ENCODE results near the gene NOP16.

NOP16 gene

DNA sequence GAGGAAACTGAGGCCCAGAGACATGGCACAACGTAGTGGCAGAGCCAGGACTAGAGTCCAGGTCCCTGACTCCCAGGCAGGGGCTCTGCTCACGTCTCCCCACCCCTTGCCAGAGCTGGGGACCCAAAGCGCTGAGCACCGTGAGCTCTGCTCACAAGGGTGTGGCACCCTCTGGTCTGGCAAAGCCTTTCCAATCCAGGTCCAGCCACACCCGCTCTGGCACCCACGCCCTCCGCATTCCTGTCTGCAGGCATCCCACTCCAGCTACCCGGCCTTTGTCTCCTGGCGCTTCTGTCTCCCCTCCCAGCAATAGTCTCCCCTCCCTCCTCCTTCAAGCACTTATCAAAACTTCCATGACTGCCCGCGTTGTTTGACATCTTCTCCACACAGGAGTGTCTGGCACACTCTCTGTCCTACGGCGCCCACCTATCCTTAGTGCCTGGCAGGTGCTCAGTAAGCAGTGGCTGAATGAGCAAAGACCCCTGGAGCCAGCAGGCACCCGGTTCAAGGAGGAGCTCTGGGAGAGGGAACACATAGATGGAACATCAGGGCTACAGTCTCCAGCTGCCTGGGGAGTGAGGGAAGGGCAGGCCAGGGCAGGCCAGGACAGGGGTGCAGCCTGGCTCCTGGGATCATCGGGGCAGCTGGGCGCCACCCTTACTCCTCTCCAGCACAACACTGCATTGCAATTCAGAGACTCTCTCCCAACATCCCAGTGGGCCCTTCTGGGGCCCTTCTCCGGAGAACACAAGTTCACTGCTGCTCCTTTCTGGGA, 12.2 kb upstream of the NOP16 start:
- H3K27ac ChIP-seq: no peak overlapping the region
- no peak overlapping the region for H3K9ac ChIP-seq
- TF ChIP-seq Cebpa-rat (IDR thresholded peaks at IDR 0.05): no peak
- H3K4me2 ChIP-seq: no peak overlapping the region
- no peaks in the 10 kb centered on the region for H4K20me1 ChIP-seq
- no peak overlapping the region for H3K4me3 ChIP-seq
- no peaks in the 10 kb centered on the region for H3K9me3 ChIP-seq
- H3K4me1 ChIP-seq: peaks cover 7% of the 10 kb centered on the region; the same call in 1 of the 2 replicates
- H3K36me3 ChIP-seq: peaks cover 44% of the 10 kb centered on the region
- no peaks in the 10 kb centered on the region for H3K27me3 ChIP-seq

- Histone ChIP-seq H3K27ac (no peak overlapping the region), H3K4me1 (no peaks in the 10 kb centered on the region), H3K9me3 (no peaks in the 10 kb centered on the region), H3K9ac (no peak overlapping the region), H3K4me3 (no peak overlapping the region), H3K4me2 (no peak overlapping the region), H4K20me1 (no peaks in the 10 kb centered on the region), H3K36me3 (peaks cover 43% of the 10 kb centered on the region), H3K27me3 (no peaks in the 10 kb centered on the region)
- no peak for TF ChIP-seq Cebpa-rat (IDR thresholded peaks at IDR 0.05)
These were observed 9.5 kb upstream of the NOP16 start for GRCh38 chr5:176397736-176398420.

- TF ChIP-seq Cebpa-rat (IDR thresholded peaks at IDR 0.05): no peak
- Histone ChIP-seq H3K9ac (no peak overlapping the region), H3K9me3 (no peaks in the 10 kb centered on the region), H3K4me1 (peaks cover 8% of the 10 kb centered on the region; the same call in 1 of the 2 replicates), H3K36me3 (peaks cover 57% of the 10 kb centered on the region), H3K27me3 (no peaks in the 10 kb centered on the region), H3K27ac (no peak overlapping the region), H3K4me2 (no peak overlapping the region), H4K20me1 (no peaks in the 10 kb centered on the region), H3K4me3 (no peak overlapping the region)
These were observed 7.9 kb upstream of the NOP16 start for GRCh38 chr5:176396330-176396729.

DNA sequence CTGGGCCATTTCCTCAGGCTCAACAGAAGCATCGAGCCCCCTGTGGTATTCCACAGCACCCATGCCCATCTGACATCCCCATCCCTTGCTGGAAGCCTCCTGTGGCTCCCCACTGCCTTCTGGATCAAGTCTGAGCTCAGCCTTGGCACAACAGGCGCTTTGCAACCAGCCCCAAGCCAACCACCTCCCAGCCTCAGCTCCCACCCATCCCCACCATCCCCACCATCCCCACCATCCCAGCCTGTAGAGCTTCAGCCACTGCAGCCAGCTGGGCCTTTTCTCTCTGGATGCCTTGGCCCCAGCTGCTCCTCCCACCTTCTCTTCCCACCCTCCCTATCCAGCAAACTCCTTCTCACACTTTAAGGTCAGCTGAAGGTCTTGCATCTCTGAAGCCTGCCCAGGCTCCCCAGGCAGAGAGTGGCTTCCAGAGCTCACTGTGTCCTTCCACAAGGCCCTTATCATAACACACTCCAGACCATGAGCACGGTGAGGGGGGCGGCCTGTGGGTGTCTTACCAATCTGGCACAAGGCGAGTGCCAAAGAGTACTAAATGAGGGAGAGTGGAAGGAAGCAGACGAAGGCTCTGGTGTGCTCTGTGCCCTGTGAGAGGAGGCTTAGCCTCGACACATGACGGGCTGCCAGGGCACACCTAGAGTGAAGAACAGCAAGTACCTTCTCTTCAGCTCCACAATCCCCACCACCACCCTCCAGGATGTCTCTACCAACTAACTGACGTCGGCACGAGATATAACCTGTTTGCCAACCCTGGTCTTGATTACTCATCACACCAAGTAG, 6.7 kb upstream of the NOP16 start:
- H3K4me2 ChIP-seq: no peak overlapping the region
- H3K27ac ChIP-seq: no peak overlapping the region
- TF ChIP-seq Cebpa-rat (IDR thresholded peaks at IDR 0.05): no peak
- no peaks in the 10 kb centered on the region for H4K20me1 ChIP-seq
- H3K36me3 ChIP-seq: peaks cover 63% of the 10 kb centered on the region
- no peaks in the 10 kb centered on the region for H3K9me3 ChIP-seq
- H3K4me3 ChIP-seq: no peak overlapping the region
- H3K9ac ChIP-seq: no peak overlapping the region
- H3K4me1 ChIP-seq: peaks cover 11% of the 10 kb centered on the region
- H3K27me3 ChIP-seq: no peaks in the 10 kb centered on the region

DNA sequence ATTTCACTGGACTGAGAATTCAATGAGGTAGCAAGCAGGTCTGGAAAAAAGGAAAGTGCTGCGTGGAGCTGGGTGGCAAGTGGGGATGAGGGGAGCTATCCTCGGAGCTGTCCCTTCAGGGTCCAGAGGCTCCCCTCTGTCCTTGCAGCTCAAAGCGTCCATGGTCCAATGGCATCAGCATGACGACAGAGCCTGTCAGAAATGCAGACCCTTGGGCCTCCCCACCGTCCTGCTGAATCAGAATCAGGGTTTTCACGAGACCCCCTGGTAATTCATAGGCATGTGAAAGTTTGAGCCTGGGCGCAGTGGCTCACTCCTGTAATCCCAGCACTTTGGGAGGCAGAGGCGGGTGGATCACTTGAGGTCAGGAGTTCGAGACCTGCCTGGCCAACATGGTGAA, 5.7 kb upstream of the NOP16 start:
- Histone ChIP-seq H3K4me1 (peaks cover 17% of the 10 kb centered on the region), H3K4me3 (no peak overlapping the region), H3K36me3 (peaks cover 62% of the 10 kb centered on the region), H3K9me3 (no peaks in the 10 kb centered on the region), H3K9ac (no peak overlapping the region), H4K20me1 (no peaks in the 10 kb centered on the region), H3K27ac (no peak overlapping the region), H3K27me3 (no peaks in the 10 kb centered on the region), H3K4me2 (no peak overlapping the region)
- no peak for TF ChIP-seq Cebpa-rat (IDR thresholded peaks at IDR 0.05)

GRCh38 chr5:176392526-176392925, 4.1 kb upstream of the NOP16 start:
- no peaks in the 10 kb centered on the region for H3K27me3 ChIP-seq
- H4K20me1 ChIP-seq: peaks cover 2% of the 10 kb centered on the region
- H3K4me2 ChIP-seq: no peak overlapping the region
- H3K9me3 ChIP-seq: no peaks in the 10 kb centered on the region
- no peak overlapping the region for H3K9ac ChIP-seq
- no peak overlapping the region for H3K4me3 ChIP-seq
- H3K4me1 ChIP-seq: peaks cover 18% of the 10 kb centered on the region
- no peak overlapping the region for H3K27ac ChIP-seq
- no peak for TF ChIP-seq Cebpa-rat (IDR thresholded peaks at IDR 0.05)
- H3K36me3 ChIP-seq: peaks cover 58% of the 10 kb centered on the region

DNA sequence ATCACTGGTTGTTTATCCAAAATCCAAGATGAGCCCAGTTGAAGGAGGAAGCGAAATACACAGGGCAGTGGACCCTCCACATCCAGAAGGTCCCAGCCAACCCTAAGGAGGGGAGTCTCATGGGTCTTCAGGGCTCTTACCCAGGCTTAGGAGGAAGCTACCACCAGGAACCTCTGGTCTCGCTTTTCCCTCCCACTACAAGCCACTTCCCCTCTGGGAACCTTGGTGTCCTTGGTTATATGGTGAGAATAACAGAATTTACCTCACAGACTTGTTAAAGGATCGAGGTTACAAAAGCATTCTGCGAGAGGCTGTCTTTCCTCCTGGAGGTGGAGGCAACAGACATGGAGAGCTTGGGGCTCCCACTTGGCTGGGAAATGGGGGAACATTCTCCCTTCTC, 3.6 kb upstream of the NOP16 start:
- Histone ChIP-seq H3K4me1 (peaks cover 24% of the 10 kb centered on the region), H3K27me3 (no peaks in the 10 kb centered on the region), H3K9ac (no peak overlapping the region), H3K4me2 (no peak overlapping the region), H3K27ac (0 out of 2 replicates have a peak overlapping the region, but pooled peaks have one; percentile 1), H3K36me3 (peaks cover 60% of the 10 kb centered on the region), H4K20me1 (peaks cover 7% of the 10 kb centered on the region), H3K9me3 (no peaks in the 10 kb centered on the region), H3K4me3 (no peak overlapping the region)
- TF ChIP-seq Cebpa-rat (IDR thresholded peaks at IDR 0.05): no peak

DNA sequence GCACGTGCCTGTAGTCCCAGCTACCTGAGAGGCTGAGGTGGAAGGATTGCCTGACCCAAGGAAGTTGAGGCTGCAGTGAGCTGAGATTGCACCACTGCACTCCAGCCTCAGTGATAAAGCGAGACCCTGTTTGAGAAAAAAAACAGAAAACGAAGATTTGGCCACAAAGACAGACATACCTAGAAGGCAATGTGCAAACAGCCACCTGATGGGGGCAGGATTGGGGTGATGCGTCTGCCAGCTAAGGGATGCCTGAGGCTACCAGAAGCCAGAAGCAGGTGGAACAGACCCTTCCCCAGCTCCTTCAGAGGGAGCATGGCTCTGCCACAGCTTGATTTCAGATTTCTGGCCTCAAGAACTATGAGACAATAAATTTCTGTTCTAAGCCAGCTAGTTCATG, 3.1 kb upstream of the NOP16 start:
- no peak overlapping the region for H3K27ac ChIP-seq
- no peak overlapping the region for H3K4me2 ChIP-seq
- H3K9ac ChIP-seq: no peak overlapping the region
- H3K4me3 ChIP-seq: no peak overlapping the region
- no peaks in the 10 kb centered on the region for H3K9me3 ChIP-seq
- peaks cover 12% of the 10 kb centered on the region for H4K20me1 ChIP-seq
- peaks cover 29% of the 10 kb centered on the region for H3K4me1 ChIP-seq
- no peaks in the 10 kb centered on the region for H3K27me3 ChIP-seq
- no peak for TF ChIP-seq Cebpa-rat (IDR thresholded peaks at IDR 0.05)
- peaks cover 61% of the 10 kb centered on the region for H3K36me3 ChIP-seq

DNA sequence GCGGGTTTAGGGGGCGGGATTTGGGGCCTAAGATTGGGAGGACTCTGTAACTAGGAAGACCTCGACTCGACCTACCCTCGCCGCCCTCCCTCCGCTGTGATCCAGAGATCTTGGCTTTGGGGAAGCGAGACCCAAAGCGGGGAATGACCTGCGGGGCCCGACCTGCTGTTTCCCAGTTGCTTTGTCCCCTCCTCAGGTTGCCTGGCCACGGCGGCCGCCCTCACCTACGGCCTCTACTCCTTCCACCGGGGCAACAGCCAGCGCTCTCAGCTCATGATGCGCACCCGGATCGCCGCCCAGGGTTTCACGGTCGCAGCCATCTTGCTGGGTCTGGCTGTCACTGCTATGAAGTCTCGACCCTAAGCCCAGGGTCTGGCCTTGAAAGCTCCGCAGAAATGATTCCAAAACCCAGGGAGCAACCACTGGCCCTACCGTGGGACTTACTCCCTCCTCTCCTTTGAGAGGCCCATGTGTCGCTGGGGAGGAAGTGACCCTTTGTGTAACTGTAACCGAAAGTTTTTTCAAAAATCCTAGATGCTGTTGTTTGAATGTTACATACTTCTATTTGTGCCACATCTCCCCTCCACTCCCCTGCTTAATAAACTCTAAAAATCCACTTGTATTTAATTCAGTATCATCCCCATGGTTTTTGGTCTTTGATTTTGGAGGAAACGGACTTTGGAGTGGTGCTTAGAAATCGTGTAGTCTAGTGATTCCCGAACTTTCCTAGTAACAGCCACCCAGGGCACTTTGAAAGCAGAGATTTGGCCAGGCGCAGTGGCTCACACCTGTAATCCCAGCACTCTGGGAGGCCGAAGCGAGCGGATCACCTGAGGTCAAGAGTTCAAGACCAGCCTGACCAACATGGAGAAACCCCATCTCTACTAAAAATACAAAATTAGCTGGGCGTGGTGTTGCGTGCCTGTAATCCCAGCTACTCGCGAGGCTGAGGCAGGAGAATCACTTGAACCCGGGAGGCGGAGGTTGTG, 1.0 kb upstream of the NOP16 start:
- Histone ChIP-seq H3K4me2 (peak overlapping the region; percentile 88), H3K4me3 (peak overlapping the region; percentile 95), H3K36me3 (peaks cover 70% of the 10 kb centered on the region), H3K27me3 (no peaks in the 10 kb centered on the region), H4K20me1 (peaks cover 33% of the 10 kb centered on the region), H3K9ac (peak overlapping the region; percentile 98), H3K4me1 (peaks cover 46% of the 10 kb centered on the region), H3K9me3 (no peaks in the 10 kb centered on the region), H3K27ac (peak overlapping the region; percentile 96)
- TF ChIP-seq Cebpa-rat (IDR thresholded peaks at IDR 0.05): no peak
